Measurements from ENCODE around the gene RSAD1.

- no peak for TF ChIP-seq ELF4 (IDR thresholded peaks at IDR 0.05)
- TF ChIP-seq BHLHE40 (IDR thresholded peaks at IDR 0.05; ENCODE audit: borderline replicate concordance), result no peak
- TF ChIP-seq NFRKB (IDR thresholded peaks at IDR 0.05), result no peak
- TF ChIP-seq LEF1 (IDR thresholded peaks at IDR 0.05; ENCODE audit: borderline replicate concordance), result no peak
- TF ChIP-seq HDGF (IDR thresholded peaks at IDR 0.05; ENCODE audit: borderline replicate concordance), result no peak
- no peak for TF ChIP-seq SP1 (IDR thresholded peaks at IDR 0.05)
- TF ChIP-seq FOXM1 (IDR thresholded peaks at IDR 0.05; ENCODE audit: borderline replicate concordance), result no peak
- no peak for TF ChIP-seq ARNT (IDR thresholded peaks at IDR 0.05)
- no peak for TF ChIP-seq SUZ12 (IDR thresholded peaks at IDR 0.05)
- no peak for TF ChIP-seq TARDBP (IDR thresholded peaks at IDR 0.05)
- TF ChIP-seq FOXA1 (IDR thresholded peaks at IDR 0.05), result no peak
- no peak for TF ChIP-seq PKNOX1 (IDR thresholded peaks at IDR 0.05)
These were observed 9.5 kb upstream of the RSAD1 start for GRCh38 chr17:50469208-50469605.
